Body of pancreas (tissue), 4 donors: ENCODE data around the gene ACSS2.

Experiments used
- POLR2A ChIP-seq, 3 donors: fragments of 450-650 bp; IDR thresholded peaks; one replicate each; pipeline ENCODE4 v1.6.1; 2016; ENCODE audit warnings: antibody characterized with exemption in 3 of 3, mild to moderate bottlenecking in 2 of 3
- TF ChIP-seq, protein P1 (sequence below), 7 experiments: fragments of 450-650 bp in 4 of 7; fragments of 200-600 bp in 3 of 7; sonication (generic) in 3 of 7; IDR thresholded peaks; one replicate each; pipeline ENCODE4 v1.5.1; 2016 to 2019; ENCODE audit warnings: antibody characterized with exemption in 7 of 7

DNA sequence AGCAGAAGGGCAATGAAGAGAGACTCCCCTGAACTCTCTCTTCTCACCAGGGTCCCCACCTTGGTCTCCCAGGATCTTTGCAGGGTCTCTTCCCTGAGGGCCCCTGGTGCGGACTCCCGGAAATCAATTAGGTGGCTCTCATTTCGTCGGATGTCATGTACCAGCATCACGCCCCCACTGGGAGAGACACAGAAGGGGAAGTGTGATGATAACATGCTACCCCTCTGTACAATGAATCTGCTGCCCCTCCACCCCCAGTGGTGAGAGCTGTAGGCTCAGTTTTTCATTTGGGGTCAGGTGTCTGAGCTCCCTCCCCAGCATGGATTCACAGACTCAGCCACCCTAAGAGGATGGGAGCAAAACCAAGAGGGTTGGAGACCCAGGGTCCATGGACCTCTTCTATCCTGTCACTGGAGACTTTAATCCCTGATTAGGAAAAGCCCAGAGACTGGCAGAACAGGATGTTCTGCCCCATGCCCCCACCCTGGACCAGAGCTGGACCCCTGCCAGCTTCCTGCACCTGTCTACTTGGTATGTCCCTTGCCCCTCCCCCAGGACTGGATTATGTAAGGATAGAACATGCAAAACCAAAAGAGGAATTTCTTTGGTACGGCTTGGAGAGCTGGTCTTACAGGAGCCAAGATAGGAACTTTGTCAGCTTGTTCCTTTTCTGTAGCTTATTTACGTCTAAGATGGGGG is 14.9 kb upstream of the ACSS2 start:
- no peak for TF ChIP-seq POLR2A (IDR thresholded peaks at IDR 0.05)
- TF ChIP-seq, protein P1, sequence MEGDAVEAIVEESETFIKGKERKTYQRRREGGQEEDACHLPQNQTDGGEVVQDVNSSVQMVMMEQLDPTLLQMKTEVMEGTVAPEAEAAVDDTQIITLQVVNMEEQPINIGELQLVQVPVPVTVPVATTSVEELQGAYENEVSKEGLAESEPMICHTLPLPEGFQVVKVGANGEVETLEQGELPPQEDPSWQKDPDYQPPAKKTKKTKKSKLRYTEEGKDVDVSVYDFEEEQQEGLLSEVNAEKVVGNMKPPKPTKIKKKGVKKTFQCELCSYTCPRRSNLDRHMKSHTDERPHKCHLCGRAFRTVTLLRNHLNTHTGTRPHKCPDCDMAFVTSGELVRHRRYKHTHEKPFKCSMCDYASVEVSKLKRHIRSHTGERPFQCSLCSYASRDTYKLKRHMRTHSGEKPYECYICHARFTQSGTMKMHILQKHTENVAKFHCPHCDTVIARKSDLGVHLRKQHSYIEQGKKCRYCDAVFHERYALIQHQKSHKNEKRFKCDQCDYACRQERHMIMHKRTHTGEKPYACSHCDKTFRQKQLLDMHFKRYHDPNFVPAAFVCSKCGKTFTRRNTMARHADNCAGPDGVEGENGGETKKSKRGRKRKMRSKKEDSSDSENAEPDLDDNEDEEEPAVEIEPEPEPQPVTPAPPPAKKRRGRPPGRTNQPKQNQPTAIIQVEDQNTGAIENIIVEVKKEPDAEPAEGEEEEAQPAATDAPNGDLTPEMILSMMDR (IDR thresholded peaks at IDR 0.05) = peak in 1 of 7 experiments; percentile 10
